NCI-H345 treated with DMSO at 0.1 percent for 48 hours (cell line): ENCODE results near the gene ACAA2.

Source experiments
- DNase-seq: peaks from one replicate; lab custom pipeline; 2025; ENCODE audit not compliant: unreplicated experiment; lab: John Stamatoyannopoulos, UW

ACAA2 gene

GRCh38 chr18:49813319-49814146 is at the start of gene ACAA2:
Gene ACAA2 (minus strand): TSS chr18:49813533. CDS start chr18:49813484, 49 bp downstream.
- DNase-seq = peak; percentile 70

GRCh38 chr18:49862656-49863385 is 49.5 kb upstream of the ACAA2 start:
- DNase-seq = no peak

- DNase-seq = no peak
Measured at GRCh38 chr18:49861659-49862058, 48.3 kb upstream of the ACAA2 start.

- DNase-seq = no peak
Measured at GRCh38 chr18:49859725-49860124, 46.4 kb upstream of the ACAA2 start.

- no peak for DNase-seq
Measured at GRCh38 chr18:49859021-49859359, 45.7 kb upstream of the ACAA2 start.

GRCh38 chr18:49858309-49859020 is 45.1 kb upstream of the ACAA2 start:
- peak; percentile 35 for DNase-seq

GRCh38 chr18:49857708-49858107 is 44.4 kb upstream of the ACAA2 start:
- DNase-seq = no peak

- DNase-seq = no peak
Measured at GRCh38 chr18:49856496-49856895, 43.2 kb upstream of the ACAA2 start.

GRCh38 chr18:49855711-49856415 is 42.5 kb upstream of the ACAA2 start:
- no peak for DNase-seq

- no peak for DNase-seq
Measured at GRCh38 chr18:49854681-49855080, 41.3 kb upstream of the ACAA2 start.

GRCh38 chr18:49853436-49853835 is 40.1 kb upstream of the ACAA2 start:
- DNase-seq = no peak

GRCh38 chr18:49853011-49853410 is 39.7 kb upstream of the ACAA2 start:
- no peak for DNase-seq

- DNase-seq = no peak
Measured at GRCh38 chr18:49851624-49852023, 38.3 kb upstream of the ACAA2 start.

- no peak for DNase-seq
Measured at GRCh38 chr18:49850636-49851035, 37.3 kb upstream of the ACAA2 start.

GRCh38 chr18:49849331-49850217 is 36.2 kb upstream of the ACAA2 start:
- DNase-seq = peak; percentile 65

- no peak for DNase-seq
Measured at GRCh38 chr18:49848115-49848514, 34.8 kb upstream of the ACAA2 start.

- no peak for DNase-seq
Measured at GRCh38 chr18:49847524-49847923, 34.2 kb upstream of the ACAA2 start.

GRCh38 chr18:49846718-49847470 is 33.6 kb upstream of the ACAA2 start:
- peak; percentile 61 for DNase-seq

GRCh38 chr18:49846361-49846662 is 33.0 kb upstream of the ACAA2 start:
- no peak for DNase-seq
